Endothelial cell of umbilical vein (primary cell): Measurements from ENCODE around the gene NR5A1. TPM values are rescaled to one million over a fixed set of nuclear protein-coding genes. Genes with fewer than 3 reads are reported as not detected.

Source experiments
- BruUV-seq: library from RNA; stranded (reverse); fragments of 400-500 nt; replicated peaks from 2 replicates; lab custom pipeline; 2021; lab: Mats Ljungman, UMichigan
- CTCF ChIA-PET: fragments of 300-600, 350-600 bp; sonication (Branson Sonifier 250); formaldehyde crosslinking; loops from one replicate; lab custom pipeline; 2021; ENCODE audit warnings: antibody characterized with exemption, inconsistent platforms; lab: Charles Lee
- POLR2A ChIA-PET: fragments of 300-600, 350-600 bp; sonication (Branson Sonifier 250); formaldehyde crosslinking; loops from one replicate; lab custom pipeline; 2021; ENCODE audit warnings: antibody characterized with exemption, inconsistent platforms; lab: Charles Lee
- DNase-seq: peaks from one replicate; pipeline ENCODE4 v3.0.0-alpha.2; 2011; ENCODE audit warnings: low read depth, low spot score
- FAIRE-seq: peaks from 2 replicates; lab custom pipeline; 2011; peaks lifted over from hg19 to GRCh38; lab: Jason Lieb, UNC
- H2AFZ ChIP-seq: 2 replicates; pipeline ENCODE4 v1.6.0; 2012; ENCODE audit warnings: low read depth, low read length, control low read depth, inconsistent platforms
- H3K27ac ChIP-seq: 2 replicates; pipeline ENCODE4 v1.5.1; 2011; ENCODE audit warnings: low read depth, mild to moderate bottlenecking, control low read depth, low read length, moderate library complexity; ENCODE audit not compliant: insufficient read depth
- H3K27me3 ChIP-seq, 2 experiments: 2 replicates each; pipeline versions ENCODE4 v1.6.0 to v1.6.1; 2011; ENCODE audit warnings: low read length in 2 of 2, mixed read lengths in 1 of 2; ENCODE audit not compliant: control insufficient read depth in 2 of 2, insufficient read depth in 2 of 2
- H3K36me3 ChIP-seq, 2 experiments: 2 replicates in 1 of 2; 3 replicates in 1 of 2; pipeline ENCODE4 v1.5.1; 2011; ENCODE audit warnings: low read length in 2 of 2, mild to moderate bottlenecking in 1 of 2, moderate library complexity in 1 of 2; ENCODE audit not compliant: control insufficient read depth in 2 of 2, insufficient read depth in 2 of 2; ENCODE audit errors: extremely low read depth in 1 of 2
- H3K4me1 ChIP-seq: 3 replicates; pipeline ENCODE4 v1.5.1; 2011; ENCODE audit warnings: mild to moderate bottlenecking, low read length; ENCODE audit not compliant: control insufficient read depth, insufficient read depth; ENCODE audit errors: extremely low read depth
- H3K4me2 ChIP-seq: 2 replicates; pipeline ENCODE4 v1.6.1; 2011; ENCODE audit warnings: low read length, control low read depth, mixed read lengths; ENCODE audit not compliant: insufficient read depth
- H3K4me3 ChIP-seq, 3 experiments: fragments of 200-600 bp in 1 of 3; sonication (generic), shearing (Covaris generic) in 1 of 3; replicated peaks in 1 of 3; 2 replicates each; pipeline ENCODE4 v1.5.1; 2011 to 2016; ENCODE audit warnings: control low read depth in 3 of 3, low read length in 3 of 3, mild to moderate bottlenecking in 2 of 3, inconsistent platforms in 1 of 3, low read depth in 1 of 3, moderate library complexity in 1 of 3; ENCODE audit not compliant: insufficient read depth in 1 of 3
- H3K79me2 ChIP-seq: 2 replicates; pipeline ENCODE4 v1.6.0; 2012; ENCODE audit warnings: low read length, inconsistent platforms; ENCODE audit not compliant: control insufficient read depth, insufficient read depth
- H3K9ac ChIP-seq: replicated peaks from 2 replicates; pipeline ENCODE3; 2011; ENCODE audit warnings: low read length, control low read depth; ENCODE audit not compliant: insufficient read depth; ENCODE audit errors: extremely low read depth
- H3K9me1 ChIP-seq: replicated peaks from 3 replicates; pipeline ENCODE4 v1.6.0; 2011; ENCODE audit warnings: mild to moderate bottlenecking, low read length; ENCODE audit not compliant: control insufficient read depth, insufficient read depth; ENCODE audit errors: extremely low read depth
- H3K9me3 ChIP-seq: replicated peaks from 2 replicates; pipeline ENCODE4 v1.5.1; 2012; ENCODE audit warnings: low read length, inconsistent platforms; ENCODE audit not compliant: control insufficient read depth, insufficient read depth
- H4K20me1 ChIP-seq: replicated peaks from 2 replicates; pipeline ENCODE3; 2011; ENCODE audit warnings: mild to moderate bottlenecking, low read length; ENCODE audit not compliant: control insufficient read depth, insufficient read depth; ENCODE audit errors: extremely low read depth
- EZH2 ChIP-seq: IDR thresholded peaks from 2 replicates; pipeline ENCODE4 v1.6.1; 2012; ENCODE audit warnings: borderline replicate concordance, low read depth, mild to moderate bottlenecking, moderate library complexity, low read length, inconsistent platforms; ENCODE audit not compliant: severe bottlenecking
- FOS ChIP-seq: IDR thresholded peaks from 2 replicates; pipeline ENCODE4 v1.6.1; 2011; ENCODE audit warnings: mild to moderate bottlenecking, low read length, moderate library complexity, borderline replicate concordance; ENCODE audit not compliant: insufficient read depth
- GATA2 ChIP-seq: IDR thresholded peaks from 2 replicates; pipeline ENCODE4 v1.7.0; 2011; ENCODE audit warnings: low read depth, mild to moderate bottlenecking, moderate library complexity, mixed read lengths, low read length; ENCODE audit not compliant: insufficient read length, insufficient read depth
- JUN ChIP-seq: IDR thresholded peaks from 2 replicates; pipeline ENCODE4 v1.6.1; 2011; ENCODE audit warnings: borderline replicate concordance, low read depth; ENCODE audit not compliant: insufficient read length, insufficient read depth
- MAX ChIP-seq: IDR thresholded peaks from 2 replicates; pipeline ENCODE4 v1.6.1; 2011; ENCODE audit not compliant: insufficient read depth, insufficient read length
- MYC ChIP-seq: IDR thresholded peaks from one replicate; pipeline ENCODE4 v1.6.1; 2011; ENCODE audit warnings: mild to moderate bottlenecking, low read depth, low read length
- POLR2A ChIP-seq: IDR thresholded peaks from 2 replicates; pipeline ENCODE4 v1.6.1; 2012; ENCODE audit warnings: low read depth, mild to moderate bottlenecking, control low read depth, low read length
- POLR2AphosphoS5 ChIP-seq: IDR thresholded peaks from 2 replicates; pipeline ENCODE4 v1.6.1; 2012; ENCODE audit warnings: low read depth, mild to moderate bottlenecking, control low read depth, low read length, moderate library complexity; ENCODE audit not compliant: insufficient read depth
- dilution Hi-C: fragments of 300-500 bp; cut with MboI; formaldehyde crosslinking; loops from one replicate; pipeline ENCODE4 v1.15.0; 2019; ENCODE audit warnings: low sequenced_read_pairs; ENCODE audit not compliant: extremely low pct_ligation_motif_present
- intact Hi-C: fragments of 100-400 bp; cut with micrococcal nuclease; formaldehyde crosslinking; loops from one replicate; pipeline ENCODE4 v1.10.0; 2022
- polyA plus RNA-seq, 4 experiments: library from polyadenylated mRNA; depleted of rRNA in 3 of 4; stranded (reverse) in 3 of 4; unstranded in 1 of 4; fragments of >200 nt; gene quantifications; 2 replicates each; pipeline versions ENCODE4 v1.2.1 to v1.2.3, GENCODE V29; 2011 to 2012; ENCODE audit warnings: missing spikeins in 1 of 4
- total RNA-seq: library from RNA; stranded (reverse); gene quantifications from 2 replicates; pipeline ENCODE4 v1.2.3, GENCODE V29; 2021
- TF ChIP-seq, protein P1 (sequence below), 2 donors: IDR thresholded peaks; 1 replicate in 1 of 2; 2 replicates in 1 of 2; pipeline ENCODE4 v1.5.1; 2011; ENCODE audit warnings: low read length in 2 of 2, mild to moderate bottlenecking in 2 of 2, moderate library complexity in 2 of 2, control low read depth in 1 of 2, inconsistent platforms in 1 of 2, low read depth in 1 of 2; ENCODE audit not compliant: insufficient read depth in 1 of 2; ENCODE audit errors: extremely low read depth in 1 of 2

NR5A1 gene
- total and polyA plus RNA-seq, 2 donors (not counting 3 experiments of a cell fraction or from before 2014, with no cell fraction given), result not detected

DNA sequence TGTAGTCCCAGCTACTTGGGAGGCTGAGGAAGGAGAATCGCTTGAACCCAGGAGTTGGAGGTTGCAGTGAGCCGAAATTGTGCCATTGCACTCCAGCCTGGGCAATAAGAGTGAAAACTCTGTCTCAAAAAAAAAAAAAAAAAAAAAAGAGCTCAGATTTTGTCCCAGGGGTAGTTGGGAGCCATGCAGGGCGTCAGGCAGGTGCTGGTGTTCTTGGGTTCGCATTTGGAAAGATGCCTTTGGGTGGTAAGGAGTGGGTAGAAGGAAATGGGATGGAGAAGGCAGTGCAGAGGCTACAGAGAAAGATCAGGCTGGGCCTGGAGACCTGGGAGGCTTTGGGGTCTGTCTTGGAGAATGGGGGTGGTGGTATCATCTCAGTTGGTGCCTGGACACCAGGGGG, 33.0 kb downstream of the NR5A1 start:
- H4K20me1 ChIP-seq, result no peaks in the 10 kb centered on the region
- no peak overlapping the region for H3K4me2 ChIP-seq
- peaks cover 17 to 19% of the 10 kb centered on the region in 2 experiments for H3K27me3 ChIP-seq
- no peak overlapping the region for H3K27ac ChIP-seq
- H3K36me3 ChIP-seq, result no peaks in the 10 kb centered on the region
- FAIRE-seq (no peak), DNase-seq (no peak)
- no TSS peak for BruUV-seq
- TF ChIP-seq EZH2 (no peak), MAX (no peak), JUN (no peak), POLR2AphosphoS5 (no peak), FOS (no peak), MYC (no peak), POLR2A (no peak), GATA2 (no peak)
- TF ChIP-seq, protein P1, sequence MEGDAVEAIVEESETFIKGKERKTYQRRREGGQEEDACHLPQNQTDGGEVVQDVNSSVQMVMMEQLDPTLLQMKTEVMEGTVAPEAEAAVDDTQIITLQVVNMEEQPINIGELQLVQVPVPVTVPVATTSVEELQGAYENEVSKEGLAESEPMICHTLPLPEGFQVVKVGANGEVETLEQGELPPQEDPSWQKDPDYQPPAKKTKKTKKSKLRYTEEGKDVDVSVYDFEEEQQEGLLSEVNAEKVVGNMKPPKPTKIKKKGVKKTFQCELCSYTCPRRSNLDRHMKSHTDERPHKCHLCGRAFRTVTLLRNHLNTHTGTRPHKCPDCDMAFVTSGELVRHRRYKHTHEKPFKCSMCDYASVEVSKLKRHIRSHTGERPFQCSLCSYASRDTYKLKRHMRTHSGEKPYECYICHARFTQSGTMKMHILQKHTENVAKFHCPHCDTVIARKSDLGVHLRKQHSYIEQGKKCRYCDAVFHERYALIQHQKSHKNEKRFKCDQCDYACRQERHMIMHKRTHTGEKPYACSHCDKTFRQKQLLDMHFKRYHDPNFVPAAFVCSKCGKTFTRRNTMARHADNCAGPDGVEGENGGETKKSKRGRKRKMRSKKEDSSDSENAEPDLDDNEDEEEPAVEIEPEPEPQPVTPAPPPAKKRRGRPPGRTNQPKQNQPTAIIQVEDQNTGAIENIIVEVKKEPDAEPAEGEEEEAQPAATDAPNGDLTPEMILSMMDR (IDR thresholded peaks at IDR 0.05; ENCODE audit: extremely low read depth in 1 of 2, insufficient read depth in 1 of 2, low read depth in 1 of 2, low read length in 2 of 2), result no peak
- no peak overlapping the region for H3K9ac ChIP-seq
- ChIA-PET CTCF (interaction anchor here (1.1 to 1.3 kb wide), 2 partner anchors 28 to 63 kb away, joined by 3 read pairs; no protein-coding TSS in a partner anchor), POLR2A (no interaction called here)
- no peaks in the 10 kb centered on the region for H3K9me3 ChIP-seq
- no peaks in the 10 kb centered on the region for H3K9me1 ChIP-seq
- H3K79me2 ChIP-seq, result no peaks in the 10 kb centered on the region
- intact Hi-C loops, result no loop called here
- no peaks in the 10 kb centered on the region for H3K4me1 ChIP-seq
- dilution Hi-C loops, result no loop called here
- no peak overlapping the region for H2AFZ ChIP-seq
- no peak overlapping the region for H3K4me3 ChIP-seq
